ENCODE measurements around the gene ARHGAP26. TPM values are rescaled to one million over a fixed set of nuclear protein-coding genes. Genes with fewer than 3 reads are reported as not detected.

Gene ARHGAP26
- total RNA-seq, 1 experiment from 2014 or later = 54.3 TPM

DNA sequence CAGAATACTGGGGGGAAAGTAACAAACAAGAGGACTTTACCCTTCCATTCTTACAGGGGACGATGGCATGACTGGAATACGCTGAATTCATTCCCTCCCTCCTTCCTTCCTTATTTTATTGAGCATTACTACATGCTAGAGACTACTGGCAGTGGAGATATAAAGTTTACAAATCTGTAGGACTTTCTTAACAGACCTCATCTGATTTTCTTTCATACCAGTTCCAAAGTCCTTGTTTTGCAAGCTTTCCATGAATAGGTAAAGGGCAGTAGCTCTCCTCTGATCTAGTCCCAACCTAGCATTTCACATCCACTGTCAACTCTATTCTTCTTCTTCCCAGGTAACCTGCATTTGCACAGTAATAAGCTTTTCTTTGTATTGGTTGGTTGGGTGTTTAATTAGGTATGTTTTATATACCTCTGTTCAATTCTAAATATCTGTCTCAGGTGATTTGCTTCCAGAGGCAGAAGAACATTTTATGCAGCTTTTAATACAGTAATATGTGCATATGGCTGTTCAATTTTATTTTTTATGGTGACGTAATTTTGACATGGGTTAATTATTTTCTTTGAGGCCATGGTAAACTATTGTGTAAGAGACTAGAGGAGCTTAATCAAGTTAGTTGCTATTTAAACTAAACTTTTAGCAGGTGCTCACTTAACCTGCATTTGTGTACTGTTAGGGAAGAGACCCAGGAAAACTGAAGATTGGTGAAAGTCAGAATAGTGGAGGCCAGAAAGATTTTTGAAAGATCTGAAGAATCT lies 150.9 kb downstream of the ARHGAP26 start:
- no peak for DNase-seq (ENCODE audit: unreplicated experiment)
- Mint-ChIP-seq H3K9me3 (ENCODE audit: unreplicated experiment) (no peaks in the 10 kb centered on the region), H3K4me1 (ENCODE audit: insufficient read depth, unreplicated experiment) (peaks cover 17% of the 10 kb centered on the region), H3K27me3 (ENCODE audit: insufficient read depth, unreplicated experiment) (no peaks in the 10 kb centered on the region), H3K36me3 (ENCODE audit: insufficient read depth, unreplicated experiment) (no peaks in the 10 kb centered on the region), H3K4me3 (ENCODE audit: unreplicated experiment) (no peak overlapping the region), H3K27ac (ENCODE audit: low read depth, unreplicated experiment) (no peak overlapping the region)
- ChIA-PET CTCF (interaction anchor here (0.6 to 13.0 kb wide), 49 partner anchors 9 to 1260 kb away, joined by 3 to 180 read pairs (median 4); partner anchors contain the start of gene NR3C1), POLR2A (interaction anchor here (0.5 to 2.5 kb wide), 11 partner anchors 14 to 1250 kb away, joined by 3 to 20 read pairs (median 4); partner anchors contain the start of gene NR3C1)
- TF ChIP-seq, protein P1, sequence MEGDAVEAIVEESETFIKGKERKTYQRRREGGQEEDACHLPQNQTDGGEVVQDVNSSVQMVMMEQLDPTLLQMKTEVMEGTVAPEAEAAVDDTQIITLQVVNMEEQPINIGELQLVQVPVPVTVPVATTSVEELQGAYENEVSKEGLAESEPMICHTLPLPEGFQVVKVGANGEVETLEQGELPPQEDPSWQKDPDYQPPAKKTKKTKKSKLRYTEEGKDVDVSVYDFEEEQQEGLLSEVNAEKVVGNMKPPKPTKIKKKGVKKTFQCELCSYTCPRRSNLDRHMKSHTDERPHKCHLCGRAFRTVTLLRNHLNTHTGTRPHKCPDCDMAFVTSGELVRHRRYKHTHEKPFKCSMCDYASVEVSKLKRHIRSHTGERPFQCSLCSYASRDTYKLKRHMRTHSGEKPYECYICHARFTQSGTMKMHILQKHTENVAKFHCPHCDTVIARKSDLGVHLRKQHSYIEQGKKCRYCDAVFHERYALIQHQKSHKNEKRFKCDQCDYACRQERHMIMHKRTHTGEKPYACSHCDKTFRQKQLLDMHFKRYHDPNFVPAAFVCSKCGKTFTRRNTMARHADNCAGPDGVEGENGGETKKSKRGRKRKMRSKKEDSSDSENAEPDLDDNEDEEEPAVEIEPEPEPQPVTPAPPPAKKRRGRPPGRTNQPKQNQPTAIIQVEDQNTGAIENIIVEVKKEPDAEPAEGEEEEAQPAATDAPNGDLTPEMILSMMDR (IDR thresholded peaks at IDR 0.05; ENCODE audit: unreplicated experiment) = no peak
- BruUV-seq (replicated peaks) = no TSS peak
- intact Hi-C loops (cut with micrococcal nuclease) = loop anchor here (5.0 to 10.0 kb wide), 8 partner anchors 184 to 1261 kb away; no protein-coding TSS in a partner anchor

DNA sequence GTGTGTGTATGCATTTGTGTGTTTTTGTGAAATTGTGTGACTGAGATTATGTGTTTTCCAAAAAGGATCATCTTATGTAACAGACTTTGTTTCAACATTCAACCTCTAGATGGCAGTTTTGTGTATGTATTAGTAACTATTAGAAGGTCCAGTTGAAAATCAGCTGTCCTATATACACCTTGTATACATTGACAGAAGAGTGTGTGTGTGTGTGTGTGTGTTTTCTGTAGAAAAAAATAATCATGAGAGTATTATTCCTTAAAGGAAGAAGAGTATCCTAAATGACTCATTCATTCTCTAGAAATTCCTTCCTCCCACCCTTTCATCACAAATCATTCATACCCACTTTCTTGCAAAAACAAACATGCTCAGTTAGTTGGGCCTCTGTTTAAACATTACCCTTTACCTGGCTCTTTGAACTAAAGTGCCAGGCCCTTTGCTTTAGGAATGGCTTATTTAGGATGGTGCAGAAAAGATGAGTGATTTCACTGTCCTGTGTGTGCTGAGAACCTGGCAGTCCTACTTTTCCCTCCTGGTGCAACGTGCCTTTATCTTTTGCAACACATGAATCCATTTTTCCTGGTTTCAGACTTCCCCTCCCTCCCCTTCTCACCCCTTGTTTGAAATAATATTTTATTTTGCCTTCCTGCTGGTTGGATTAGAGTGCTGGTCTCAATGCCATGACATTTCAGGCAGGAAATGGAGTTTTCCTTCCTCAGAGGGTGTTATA lies 152.2 kb downstream of the ARHGAP26 start:
- no TSS peak for BruUV-seq (replicated peaks)

DNA sequence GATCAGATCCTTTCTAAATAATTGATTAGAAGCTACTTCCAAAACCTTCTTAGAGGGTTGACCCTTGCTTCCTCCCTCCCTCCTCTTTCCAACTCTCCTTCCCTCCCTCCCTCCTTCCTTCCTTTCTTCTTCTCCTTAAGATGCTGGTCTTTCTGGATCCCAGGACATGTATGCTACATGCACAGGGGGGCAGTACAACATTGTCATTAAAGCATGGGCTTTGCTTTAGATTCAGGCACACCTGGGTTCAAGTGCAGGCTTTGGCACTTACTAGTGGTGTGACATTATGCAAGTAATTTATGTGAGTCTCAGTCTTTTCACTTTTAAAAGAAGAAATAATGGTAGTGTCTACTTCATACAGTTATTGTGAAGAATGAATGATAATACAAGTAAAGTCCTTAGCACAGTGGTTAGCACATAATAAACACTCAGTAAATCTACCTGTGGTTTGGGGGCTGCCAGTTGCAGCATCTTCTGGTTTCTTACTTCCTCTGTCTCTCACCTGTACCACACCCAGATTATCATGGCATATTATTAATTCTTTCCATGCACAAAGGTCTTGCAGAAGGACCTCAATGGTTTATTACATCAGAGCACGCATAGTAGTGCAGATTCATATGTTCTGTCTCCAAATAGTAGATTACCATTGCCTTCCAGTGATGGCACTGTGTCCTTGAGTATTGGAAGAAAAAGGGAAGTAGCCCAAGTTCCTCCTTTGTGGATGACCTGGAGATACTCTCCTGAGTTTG lies 154.1 kb downstream of the ARHGAP26 start:
- intact Hi-C loops (cut with micrococcal nuclease) = loop anchor here (1.0 to 10.0 kb wide), 10 partner anchors 180 to 1258 kb away; no protein-coding TSS in a partner anchor
- DNase-seq (ENCODE audit: unreplicated experiment) = peak; percentile 57
- H3K27ac Mint-ChIP-seq (ENCODE audit: low read depth, unreplicated experiment) = no peak overlapping the region
- peaks cover 25% of the 10 kb centered on the region for H3K4me1 Mint-ChIP-seq (ENCODE audit: insufficient read depth, unreplicated experiment)
- ChIA-PET CTCF (interaction anchor here (0.7 to 7.1 kb wide), 14 partner anchors 9 to 901 kb away, joined by 3 to 63 read pairs (median 6); partner anchors contain the start of gene NR3C1), POLR2A (interaction anchor here (0.6 to 2.1 kb wide), 5 partner anchors 8 to 479 kb away, joined by 3 to 12 read pairs (median 10); partner anchors contain the start of gene NR3C1)
- no TSS peak for BruUV-seq (replicated peaks)
- no peaks in the 10 kb centered on the region for H3K9me3 Mint-ChIP-seq (ENCODE audit: unreplicated experiment)
- no peak overlapping the region for H3K4me3 Mint-ChIP-seq (ENCODE audit: unreplicated experiment)
- H3K27me3 Mint-ChIP-seq (ENCODE audit: insufficient read depth, unreplicated experiment) = no peaks in the 10 kb centered on the region
- no peaks in the 10 kb centered on the region for H3K36me3 Mint-ChIP-seq (ENCODE audit: insufficient read depth, unreplicated experiment)
- TF ChIP-seq, protein P1 (IDR thresholded peaks at IDR 0.05; ENCODE audit: unreplicated experiment) = peak; percentile 34

More for the DNA sequence above, 152.2 kb downstream of the ARHGAP26 start:
- peak; percentile 56 for DNase-seq (ENCODE audit: unreplicated experiment)
- ChIA-PET CTCF (interaction anchor here (0.5 to 13.0 kb wide), 57 partner anchors 8 to 1258 kb away, joined by 3 to 180 read pairs (median 3); partner anchors contain the start of gene NR3C1), POLR2A (interaction anchor here (0.9 to 2.5 kb wide), 7 partner anchors 9 to 1249 kb away, joined by 4 to 20 read pairs (median 7); partner anchors contain the start of gene NR3C1)
- H3K4me3 Mint-ChIP-seq (ENCODE audit: unreplicated experiment) = no peak overlapping the region
- no peaks in the 10 kb centered on the region for H3K9me3 Mint-ChIP-seq (ENCODE audit: unreplicated experiment)
- no peaks in the 10 kb centered on the region for H3K27me3 Mint-ChIP-seq (ENCODE audit: insufficient read depth, unreplicated experiment)
- H3K27ac Mint-ChIP-seq (ENCODE audit: low read depth, unreplicated experiment) = no peak overlapping the region
- H3K4me1 Mint-ChIP-seq (ENCODE audit: insufficient read depth, unreplicated experiment) = peaks cover 25% of the 10 kb centered on the region
- TF ChIP-seq, protein P1 (IDR thresholded peaks at IDR 0.05; ENCODE audit: unreplicated experiment) = peak; percentile 68
- intact Hi-C loops (cut with micrococcal nuclease) = loop anchor here (1.0 to 10.0 kb wide), 12 partner anchors 87 to 1260 kb away; no protein-coding TSS in a partner anchor
- no peaks in the 10 kb centered on the region for H3K36me3 Mint-ChIP-seq (ENCODE audit: insufficient read depth, unreplicated experiment)

Measured in MCF 10A (cell line).